H9 (cell line): ENCODE results near the gene VWDE. TPM values are rescaled to one million over a fixed set of nuclear protein-coding genes. Genes with fewer than 3 reads are reported as not detected.

ENCODE experiments used
- DNase-seq: peaks from one replicate; pipeline ENCODE4 v3.0.0-alpha.2; 2017
- H2AFZ ChIP-seq: one replicate; pipeline ENCODE4 v1.6.1; 2013; ENCODE audit warnings: mild to moderate bottlenecking, low read length, control low read depth, moderate library complexity
- H2AK5ac ChIP-seq: 2 replicates; pipeline ENCODE4 v1.6.1; 2013; ENCODE audit warnings: low read length, control low read depth, mixed read lengths; ENCODE audit not compliant: insufficient read length
- H2BK120ac ChIP-seq: one replicate; pipeline ENCODE4 v1.6.1; 2013; ENCODE audit warnings: low read depth, mild to moderate bottlenecking, low read length, control low read depth, inconsistent platforms; ENCODE audit not compliant: poor library complexity, severe bottlenecking
- H2BK12ac ChIP-seq: 2 replicates; pipeline ENCODE4 v1.6.1; 2013; ENCODE audit warnings: low read length, control low read depth, mixed read lengths, low read depth; ENCODE audit not compliant: insufficient read length
- H2BK15ac ChIP-seq: 2 replicates; pipeline ENCODE4 v1.6.1; 2013; ENCODE audit warnings: low read depth, low read length, control low read depth
- H2BK20ac ChIP-seq: one replicate; pipeline ENCODE4 v1.6.1; 2013; ENCODE audit warnings: low read depth, mild to moderate bottlenecking, low read length, control low read depth, inconsistent platforms; ENCODE audit not compliant: poor library complexity, severe bottlenecking
- H2BK5ac ChIP-seq: 2 replicates; pipeline ENCODE4 v1.6.1; 2013; ENCODE audit warnings: low read length, control low read depth, mixed read lengths; ENCODE audit not compliant: insufficient read length
- H3K14ac ChIP-seq: 2 replicates; pipeline ENCODE4 v1.6.1; 2013; ENCODE audit warnings: low read length, control low read depth; ENCODE audit not compliant: insufficient read depth
- H3K18ac ChIP-seq: 2 replicates; pipeline ENCODE4 v1.6.1; 2013; ENCODE audit warnings: low read depth, mild to moderate bottlenecking, mixed read lengths, low read length, control low read depth; ENCODE audit not compliant: insufficient read length
- H3K23ac ChIP-seq: 2 replicates; pipeline ENCODE4 v1.6.1; 2013; ENCODE audit warnings: low read length, control low read depth, mixed read lengths, low read depth; ENCODE audit not compliant: insufficient read length
- H3K23me2 ChIP-seq: 2 replicates; pipeline ENCODE4 v1.6.1; 2013; ENCODE audit warnings: low read depth, mild to moderate bottlenecking, mixed read lengths, low read length, control low read depth; ENCODE audit not compliant: insufficient read length, poor library complexity, severe bottlenecking
- H3K27ac ChIP-seq: 2 replicates; pipeline ENCODE4 v1.5.1; 2013; ENCODE audit warnings: low read length, control low read depth, mixed read lengths, low read depth; ENCODE audit not compliant: insufficient read length
- H3K27me3 ChIP-seq: 2 replicates; pipeline ENCODE4 v1.6.1; 2013; ENCODE audit warnings: low read length, control low read depth, inconsistent platforms; ENCODE audit not compliant: insufficient read depth
- H3K4ac ChIP-seq: 2 replicates; pipeline ENCODE4 v1.6.1; 2013; ENCODE audit warnings: low read depth, mild to moderate bottlenecking, control low read depth, inconsistent platforms, low read length, moderate library complexity
- H3K4me1 ChIP-seq: 2 replicates; pipeline ENCODE4 v1.6.1; 2013; ENCODE audit warnings: low read length, control low read depth, inconsistent platforms; ENCODE audit not compliant: insufficient read depth
- H3K4me2 ChIP-seq: 2 replicates; pipeline ENCODE4 v1.6.1; 2013; ENCODE audit warnings: low read length, control low read depth, mixed read lengths; ENCODE audit not compliant: insufficient read length, insufficient read depth
- H3K56ac ChIP-seq: 2 replicates; pipeline ENCODE4 v1.6.1; 2013; ENCODE audit warnings: low read depth, mild to moderate bottlenecking, mixed read lengths, low read length, control low read depth; ENCODE audit not compliant: insufficient read length
- H3K79me1 ChIP-seq: 2 replicates; pipeline ENCODE4 v1.6.1; 2013; ENCODE audit warnings: low read depth, mild to moderate bottlenecking, moderate library complexity, low read length, control low read depth, inconsistent platforms; ENCODE audit not compliant: insufficient read depth, poor library complexity, severe bottlenecking
- H3K79me2 ChIP-seq: 2 replicates; pipeline ENCODE4 v1.6.1; 2013; ENCODE audit warnings: low read length, control low read depth, inconsistent platforms; ENCODE audit not compliant: insufficient read depth
- H3K9ac ChIP-seq: 2 replicates; pipeline ENCODE4 v1.6.1; 2013; ENCODE audit warnings: low read length, control low read depth, mixed read lengths; ENCODE audit not compliant: insufficient read length; ENCODE audit errors: extremely low read depth
- H3K9me3 ChIP-seq: one replicate; pipeline ENCODE4 v1.6.1; 2013; ENCODE audit warnings: low read depth, low read length, inconsistent platforms; ENCODE audit not compliant: control insufficient read depth
- H3T11ph ChIP-seq: one replicate; pipeline ENCODE4 v1.6.1; 2013; ENCODE audit warnings: mild to moderate bottlenecking, low read length, control low read depth, inconsistent platforms
- H4K20me1 ChIP-seq: one replicate; pipeline ENCODE4 v1.6.1; 2013; ENCODE audit not compliant: control insufficient read depth, insufficient read length, insufficient read depth
- H4K5ac ChIP-seq: 2 replicates; pipeline ENCODE4 v1.6.1; 2013; ENCODE audit warnings: low read depth, mild to moderate bottlenecking, mixed read lengths, low read length, control low read depth; ENCODE audit not compliant: insufficient read length
- H4K8ac ChIP-seq: replicated peaks from 2 replicates; pipeline ENCODE4 v1.6.1; 2013; ENCODE audit warnings: low read length, control low read depth, mixed read lengths, low read depth; ENCODE audit not compliant: insufficient read length
- H4K91ac ChIP-seq: 2 replicates; pipeline ENCODE4 v1.6.1; 2013; ENCODE audit warnings: low read depth, mild to moderate bottlenecking, moderate library complexity, mixed read lengths, low read length, control low read depth; ENCODE audit not compliant: insufficient read length
- H3K27ac Mint-ChIP-seq, 3 experiments: 2 replicates in 2 of 3; 3 replicates in 1 of 3; pipeline ENCODE4 v1.8.0; 2020 to 2021; ENCODE audit warnings: mixed read lengths in 3 of 3, mild to moderate bottlenecking in 1 of 3, moderate library complexity in 1 of 3
- H3K27me3 Mint-ChIP-seq: 2 replicates; pipeline ENCODE4 v1.8.0; 2021; ENCODE audit warnings: low read depth, mild to moderate bottlenecking, moderate library complexity, mixed read lengths
- H3K36me3 Mint-ChIP-seq, 3 experiments: 2 replicates in 2 of 3; 3 replicates in 1 of 3; pipeline ENCODE4 v1.8.0; 2020 to 2021; ENCODE audit warnings: low read depth in 3 of 3, mixed read lengths in 3 of 3; ENCODE audit not compliant: insufficient read depth in 1 of 3
- H3K4me1 Mint-ChIP-seq, 2 experiments: 2 replicates each; pipeline ENCODE4 v1.8.0; 2020; ENCODE audit warnings: mixed read lengths in 2 of 2
- H3K4me3 Mint-ChIP-seq, 2 experiments: 2 replicates in 1 of 2; 3 replicates in 1 of 2; pipeline ENCODE4 v1.8.0; 2020 to 2021; ENCODE audit warnings: mild to moderate bottlenecking in 2 of 2, mixed read lengths in 2 of 2, moderate library complexity in 1 of 2
- H3K9me3 Mint-ChIP-seq, 2 experiments: 2 replicates in 1 of 2; 3 replicates in 1 of 2; pipeline ENCODE4 v1.8.0; 2020; ENCODE audit warnings: mild to moderate bottlenecking in 2 of 2, mixed read lengths in 2 of 2, moderate library complexity in 1 of 2
- WGBS: extraction: QIAGEN DNeasy Blood & Tissue Kit; methylation state at CpG from one replicate; pipeline ENCODE4 v1.1.7; 2013; ENCODE audit warnings: missing lambda C conversion rate, low lambda C conversion rate, mixed read lengths; ENCODE audit not compliant: insufficient read length; ENCODE audit errors: extremely low coverage; 5-methylcytosine and 5-hydroxymethylcytosine counted together
- total RNA-seq: library from RNA; stranded (reverse); gene quantifications from 2 replicates; pipeline ENCODE4 v1.2.1, GENCODE V29; 2021
- TF ChIP-seq, protein P1 (sequence below): fragments of 200-600 bp; sonication (generic); conservative IDR thresholded peaks from 3 replicates; pipeline ENCODE4 v1.8.0; 2021; ENCODE audit warnings: antibody characterized with exemption, mild to moderate bottlenecking

Gene VWDE
- total RNA-seq, 1 experiment from 2014 or later: 18.1 TPM

- Histone ChIP-seq H3K79me2 (no peaks in the 10 kb centered on the region), H3K27ac (no peak overlapping the region), H3K4ac (no peak overlapping the region), H3K56ac (no peak overlapping the region), H2BK15ac (no peak overlapping the region), H3K9ac (no peak overlapping the region), H3K79me1 (no peaks in the 10 kb centered on the region), H2AFZ (no peak overlapping the region), H4K91ac (no peak overlapping the region), H3K4me2 (no peak overlapping the region), H2BK120ac (no peak overlapping the region), H3T11ph (no peak overlapping the region), H4K20me1 (no peaks in the 10 kb centered on the region), H2AK5ac (no peak overlapping the region), H3K27me3 (no peaks in the 10 kb centered on the region), H3K18ac (no peak overlapping the region), H4K5ac (no peak overlapping the region), H4K8ac (no peak overlapping the region), H3K23ac (no peak overlapping the region), H2BK20ac (no peak overlapping the region), H3K14ac (no peak overlapping the region), H2BK12ac (no peak overlapping the region), H3K9me3 (no peaks in the 10 kb centered on the region), H2BK5ac (no peak overlapping the region), H3K4me1 (no peaks in the 10 kb centered on the region), H3K23me2 (no peaks in the 10 kb centered on the region)
- no CpG with 5 or more reads among the region's 2 CpGs for WGBS
- Mint-ChIP-seq H3K27ac (no peak overlapping the region; a peak in 1 of 7 replicates), H3K4me1 (no peaks in the 10 kb centered on the region; a peak in 1 of 4 replicates), H3K9me3 (no peaks in the 10 kb centered on the region), H3K36me3 (peaks cover 15 to 45% (median 21%) of the 10 kb centered on the region in 3 experiments; a peak in 6 of 7 replicates), H3K4me3 (no peak overlapping the region), H3K27me3 (no peaks in the 10 kb centered on the region)
- no peak for DNase-seq
- TF ChIP-seq, protein P1, sequence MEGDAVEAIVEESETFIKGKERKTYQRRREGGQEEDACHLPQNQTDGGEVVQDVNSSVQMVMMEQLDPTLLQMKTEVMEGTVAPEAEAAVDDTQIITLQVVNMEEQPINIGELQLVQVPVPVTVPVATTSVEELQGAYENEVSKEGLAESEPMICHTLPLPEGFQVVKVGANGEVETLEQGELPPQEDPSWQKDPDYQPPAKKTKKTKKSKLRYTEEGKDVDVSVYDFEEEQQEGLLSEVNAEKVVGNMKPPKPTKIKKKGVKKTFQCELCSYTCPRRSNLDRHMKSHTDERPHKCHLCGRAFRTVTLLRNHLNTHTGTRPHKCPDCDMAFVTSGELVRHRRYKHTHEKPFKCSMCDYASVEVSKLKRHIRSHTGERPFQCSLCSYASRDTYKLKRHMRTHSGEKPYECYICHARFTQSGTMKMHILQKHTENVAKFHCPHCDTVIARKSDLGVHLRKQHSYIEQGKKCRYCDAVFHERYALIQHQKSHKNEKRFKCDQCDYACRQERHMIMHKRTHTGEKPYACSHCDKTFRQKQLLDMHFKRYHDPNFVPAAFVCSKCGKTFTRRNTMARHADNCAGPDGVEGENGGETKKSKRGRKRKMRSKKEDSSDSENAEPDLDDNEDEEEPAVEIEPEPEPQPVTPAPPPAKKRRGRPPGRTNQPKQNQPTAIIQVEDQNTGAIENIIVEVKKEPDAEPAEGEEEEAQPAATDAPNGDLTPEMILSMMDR: no peak
Measured at GRCh38 chr7:12378389-12378788, 25.3 kb downstream of the VWDE start.
